Measurements from ENCODE around the gene CACNA1S.

CACNA1S gene

DNA sequence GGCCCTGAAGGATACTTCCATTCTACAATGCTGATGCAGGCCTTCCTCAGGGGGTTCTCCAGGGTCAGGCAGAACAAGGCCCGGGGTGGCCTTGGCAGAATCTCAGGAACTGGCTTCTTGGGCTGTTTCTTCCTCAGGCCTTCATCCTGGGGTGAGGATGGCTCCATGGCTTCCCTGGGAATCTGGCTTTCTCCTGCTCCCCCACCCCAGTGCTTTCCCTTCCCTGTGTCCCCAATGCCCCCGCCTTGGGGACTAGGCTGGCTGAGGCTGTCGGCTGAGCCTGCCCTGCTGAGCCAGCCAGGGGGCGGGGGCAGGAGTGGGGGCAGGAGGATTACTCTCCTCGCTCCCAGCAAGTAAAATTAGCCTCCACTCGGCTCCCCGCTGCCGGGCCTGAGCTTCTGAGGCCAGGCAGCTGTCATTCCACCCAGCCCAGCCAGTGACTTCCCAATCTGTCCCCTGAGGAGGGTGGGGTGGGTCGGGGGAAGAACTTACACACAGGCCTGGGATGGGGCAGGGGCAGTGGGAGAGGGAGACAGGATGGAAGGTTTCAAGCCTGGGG lies at the start of gene CACNA1S:
CACNA1S (minus strand) TSS at position 254 of the 559 bp plus-strand sequence; CDS start at position 167, 87 bp downstream.
- no peak for DNase-seq

DNA sequence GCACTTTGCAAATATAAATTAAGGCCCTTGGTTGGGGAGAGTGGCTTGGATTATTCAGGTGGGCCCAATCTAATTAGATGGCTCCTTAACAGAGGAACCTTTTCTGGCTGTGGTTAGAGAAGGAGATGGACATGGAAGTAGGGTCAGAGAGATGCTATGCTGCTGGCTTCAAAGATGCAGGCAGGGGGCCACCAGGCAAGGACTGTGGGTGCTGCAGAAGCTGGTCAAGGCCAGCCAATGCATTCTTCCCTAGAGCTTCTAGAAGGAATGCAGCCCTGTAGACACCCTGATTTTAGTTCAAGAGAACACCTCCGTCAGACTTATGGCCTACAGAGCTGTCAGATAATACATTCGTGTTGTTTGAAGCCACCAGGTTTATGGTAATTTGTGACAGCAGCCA lies 45.7 kb upstream of the CACNA1S start:
- DNase-seq, result no peak

DNA sequence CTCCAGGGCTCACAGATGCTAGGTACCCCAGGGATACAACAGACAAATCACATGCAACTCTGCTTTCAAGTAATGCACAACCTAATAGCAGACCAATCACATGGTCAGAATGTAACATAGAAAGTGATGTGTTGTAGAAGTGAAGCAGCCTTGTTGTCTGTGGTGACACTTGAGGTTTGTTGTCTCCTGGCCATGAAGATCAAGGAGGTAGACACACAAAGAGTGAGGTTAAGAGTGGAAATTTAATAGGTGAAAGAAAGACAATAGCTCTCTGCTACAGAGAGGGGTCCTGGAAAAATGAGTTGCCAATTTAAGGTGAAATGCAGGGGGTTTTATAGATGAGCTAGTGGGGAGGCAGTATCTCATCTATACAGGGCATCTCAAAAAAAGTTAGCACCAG lies 44.6 kb upstream of the CACNA1S start:
- DNase-seq, result no peak

- DNase-seq, result no peak
Measured at GRCh38 chr1:201156346-201156745, 44.1 kb upstream of the CACNA1S start.

DNA sequence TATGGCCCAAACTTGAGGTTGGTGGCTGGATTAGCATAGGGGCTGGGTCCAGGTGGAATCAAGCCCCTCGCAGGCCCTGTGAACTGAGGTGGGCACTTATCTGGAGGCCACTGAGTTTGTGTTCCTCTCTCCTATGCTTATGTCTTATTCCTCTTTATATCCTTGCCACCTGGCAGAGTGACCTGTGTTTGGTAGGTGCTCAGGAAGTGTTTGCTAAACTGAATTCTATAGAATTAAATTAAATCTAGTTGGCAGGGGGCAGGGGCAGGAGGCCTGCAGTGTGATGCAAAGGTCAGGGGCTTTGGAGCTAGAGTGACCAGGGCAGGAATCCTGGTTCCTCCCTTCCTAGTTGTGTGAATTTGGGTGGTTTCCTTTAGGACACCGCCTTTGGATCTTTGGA lies 43.1 kb upstream of the CACNA1S start:
- DNase-seq, result no peak

DNA sequence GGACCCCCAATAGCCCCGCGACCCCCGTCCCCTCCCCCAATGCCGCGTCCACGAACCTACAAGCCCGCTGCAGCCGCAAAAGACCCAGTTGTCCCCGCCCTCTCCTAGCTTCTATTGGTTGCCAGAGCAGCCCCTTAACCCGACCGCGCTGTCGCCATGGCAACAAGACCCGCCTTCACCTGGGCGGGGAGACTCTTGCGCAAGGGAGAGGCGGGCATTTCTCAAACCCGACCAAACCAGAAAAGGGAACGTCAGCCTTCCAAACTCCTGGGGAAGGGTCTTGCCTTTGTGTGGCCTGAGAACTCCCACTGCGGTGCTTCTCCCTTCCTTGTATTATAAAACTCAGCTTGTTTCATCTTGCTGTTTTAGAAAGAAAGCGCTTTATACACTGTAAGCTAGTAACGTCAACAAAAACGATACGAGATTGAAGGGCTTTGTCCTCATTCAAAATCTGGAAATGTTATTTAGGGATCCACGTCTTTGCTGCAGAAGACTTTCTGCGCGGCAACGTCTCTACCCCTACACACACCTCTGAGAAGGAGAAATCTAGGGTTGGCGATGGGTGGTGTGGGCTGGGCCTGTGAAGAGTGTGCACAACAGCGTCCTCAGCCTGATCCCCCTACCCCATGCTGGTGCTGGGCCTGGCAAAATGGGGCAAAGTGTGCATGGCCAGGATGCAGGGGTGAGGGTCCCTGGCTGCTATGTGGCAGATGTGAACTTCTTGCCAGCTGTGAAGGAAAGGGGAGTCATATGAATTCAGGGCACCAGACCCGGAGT lies 42.4 kb upstream of the CACNA1S start, which contains the start of gene TMEM9:
TMEM9 (minus strand) TSS at position 86 of the 777 bp plus-strand sequence. CDS start 551 bp downstream, outside the sequence.
- DNase-seq, result peak; percentile 100

GRCh38 chr1:201153474-201154388 lies 41.5 kb upstream of the CACNA1S start:
- DNase-seq, result no peak

DNA sequence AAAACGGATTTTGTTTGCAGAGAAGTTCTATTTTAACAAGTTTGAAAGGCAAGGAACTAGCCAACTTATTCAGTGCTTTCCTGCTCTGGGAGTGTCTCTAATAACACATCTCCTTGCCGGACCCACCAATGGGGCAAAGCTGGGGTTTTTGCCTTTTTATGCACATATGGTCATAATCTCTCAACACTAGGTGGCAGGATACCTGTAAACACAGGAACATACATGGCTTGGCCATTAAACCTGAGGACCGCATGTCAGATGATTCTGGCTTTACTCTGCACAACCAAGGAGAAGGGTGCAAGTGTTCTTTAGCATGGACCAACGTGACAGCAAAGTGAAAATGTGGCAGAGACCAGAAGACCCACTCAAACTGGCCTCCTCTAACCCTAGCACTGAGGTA lies 37.2 kb upstream of the CACNA1S start:
- DNase-seq, result no peak

DNA sequence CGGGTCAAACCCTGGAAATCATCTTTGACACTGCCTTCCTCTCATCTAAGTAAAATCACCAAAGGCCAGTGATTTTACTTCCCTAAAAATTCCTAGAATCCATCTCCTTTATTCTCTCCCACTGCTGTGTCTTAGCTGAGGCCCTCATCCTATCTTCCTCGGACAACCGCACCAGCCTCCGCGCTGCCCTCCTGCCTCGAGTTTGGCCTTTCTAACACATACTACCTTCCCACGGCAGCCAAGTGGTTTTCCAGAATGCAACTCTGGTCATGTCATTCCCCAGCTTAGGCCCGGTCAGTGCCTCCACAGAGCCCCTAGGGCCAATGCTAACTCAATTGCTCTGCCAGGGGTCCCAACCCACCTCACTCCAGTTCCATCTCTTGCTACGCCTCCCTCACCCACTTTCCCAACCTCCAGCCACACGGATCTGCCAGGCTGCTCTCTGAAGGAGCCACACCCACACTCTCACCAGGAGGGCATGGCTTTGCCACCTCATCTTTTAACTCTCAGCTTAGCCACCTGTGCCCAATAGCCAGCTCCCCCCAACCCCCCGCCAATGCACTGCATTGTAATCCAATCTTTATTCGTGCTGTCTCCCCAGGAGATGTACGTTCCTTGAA lies 35.3 kb upstream of the CACNA1S start:
- DNase-seq, result no peak

GRCh38 chr1:201146626-201147390 lies 34.6 kb upstream of the CACNA1S start:
- DNase-seq, result no peak

- DNase-seq, result no peak
Measured at GRCh38 chr1:201145816-201146215, 33.6 kb upstream of the CACNA1S start.

DNA sequence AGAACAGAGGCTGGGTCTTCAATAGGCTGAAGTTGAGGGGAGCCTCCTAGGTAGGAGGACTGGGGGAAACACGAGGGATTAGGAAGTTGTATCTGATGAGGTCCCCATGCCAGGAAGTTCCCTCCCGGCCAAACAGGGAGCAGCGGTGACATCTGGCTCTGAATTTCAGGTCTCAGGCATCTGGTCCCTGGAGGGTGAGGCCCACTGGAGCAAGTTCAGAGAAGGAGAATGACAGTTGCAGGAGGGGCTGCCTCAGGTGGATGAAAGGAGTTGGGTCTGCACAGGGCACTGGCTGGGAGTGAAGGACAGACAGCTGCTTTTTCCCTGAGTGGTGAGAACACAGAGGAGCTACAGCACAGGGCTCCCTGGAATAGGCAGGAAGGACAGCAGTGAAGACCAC lies 32.9 kb upstream of the CACNA1S start:
- no peak for DNase-seq

DNA sequence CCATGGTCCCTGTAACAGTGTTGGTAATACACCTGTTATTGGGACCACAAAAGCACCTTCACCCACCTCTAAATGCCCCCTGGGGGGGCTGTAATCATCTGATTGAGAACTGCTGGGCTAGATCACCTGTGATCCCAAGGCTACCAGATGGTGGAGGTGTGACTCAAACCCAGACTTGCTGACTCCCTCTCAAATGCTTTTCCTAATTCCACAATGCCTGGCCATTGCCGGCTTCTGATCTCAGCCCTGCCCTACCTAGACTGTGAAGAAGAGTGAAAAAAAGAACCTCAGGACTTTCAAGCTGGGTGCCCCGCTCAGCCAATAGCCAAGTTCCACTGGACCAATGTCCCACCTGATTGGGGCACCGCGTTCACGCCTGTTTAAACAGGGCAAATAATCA lies 32.5 kb upstream of the CACNA1S start:
- no peak for DNase-seq

GRCh38 chr1:201143726-201144635 lies 31.8 kb upstream of the CACNA1S start:
- DNase-seq, result no peak

- DNase-seq, result no peak
Measured at GRCh38 chr1:201142849-201143725, 30.9 kb upstream of the CACNA1S start.

DNA sequence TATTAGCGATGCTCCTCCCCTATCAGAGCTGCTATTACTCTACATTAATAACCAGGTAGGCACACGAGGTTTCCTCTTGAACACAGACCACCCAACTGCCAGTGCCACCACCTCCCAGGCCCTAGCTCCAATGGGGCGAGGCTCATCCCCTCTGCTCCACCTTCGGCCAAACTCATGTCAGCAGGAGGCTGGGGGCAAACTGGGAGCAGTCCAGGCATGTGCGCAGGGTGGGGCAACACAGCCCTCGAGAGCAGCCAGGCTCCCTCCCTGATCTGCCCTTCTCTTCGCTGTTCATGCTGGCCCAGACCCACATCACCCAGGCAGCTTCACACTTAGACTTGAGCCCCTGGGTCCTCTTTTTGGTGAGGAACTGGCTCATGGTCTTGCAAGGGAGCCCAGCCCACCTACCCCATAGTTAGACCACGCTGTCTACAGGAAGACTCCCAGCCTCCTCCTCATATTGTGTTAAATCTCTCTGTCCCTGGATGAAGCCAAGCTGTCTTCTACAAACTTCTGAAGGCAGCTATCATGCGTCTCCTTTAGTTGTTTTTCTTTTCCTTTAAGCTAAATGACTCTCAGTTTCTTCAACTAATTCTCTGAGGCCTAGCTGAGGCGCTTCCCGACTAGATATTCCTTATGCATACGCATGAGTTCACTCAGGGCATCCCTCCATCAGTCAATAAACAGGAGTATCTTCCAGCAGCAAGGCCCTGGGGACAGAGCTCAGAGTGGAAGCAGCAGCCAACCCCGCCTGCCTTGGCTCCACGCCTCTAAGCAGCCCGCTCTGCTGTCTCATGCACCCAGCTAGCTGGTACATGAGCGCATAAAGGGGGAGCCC lies 30.0 kb upstream of the CACNA1S start:
- DNase-seq, result no peak

- no peak for DNase-seq
Measured at GRCh38 chr1:201141418-201141817, 29.2 kb upstream of the CACNA1S start.

DNA sequence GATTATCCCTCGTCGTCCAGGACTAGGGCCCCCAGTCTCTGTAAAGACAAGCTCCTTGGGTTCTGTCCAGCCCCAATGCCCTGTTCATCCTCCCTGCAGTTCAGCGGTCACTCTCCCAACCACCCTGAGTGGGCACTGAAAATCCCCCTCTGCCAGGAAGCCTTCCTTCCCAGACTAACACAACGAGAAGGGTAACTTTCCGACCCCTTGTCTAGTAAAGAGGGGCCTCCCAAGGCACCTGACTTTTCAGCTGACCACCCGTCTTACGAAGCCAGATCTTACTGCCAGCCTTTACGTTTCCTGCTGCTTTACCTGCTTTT lies 28.7 kb upstream of the CACNA1S start:
- DNase-seq, result no peak

GRCh38 chr1:201140235-201140940 lies 28.2 kb upstream of the CACNA1S start:
- DNase-seq, result no peak
